ENCODE results near the gene FAM217A.
A peak's percentile ranks its signal among the peaks of the same experiment; 100 is the strongest.

The FAM217A gene

DNA sequence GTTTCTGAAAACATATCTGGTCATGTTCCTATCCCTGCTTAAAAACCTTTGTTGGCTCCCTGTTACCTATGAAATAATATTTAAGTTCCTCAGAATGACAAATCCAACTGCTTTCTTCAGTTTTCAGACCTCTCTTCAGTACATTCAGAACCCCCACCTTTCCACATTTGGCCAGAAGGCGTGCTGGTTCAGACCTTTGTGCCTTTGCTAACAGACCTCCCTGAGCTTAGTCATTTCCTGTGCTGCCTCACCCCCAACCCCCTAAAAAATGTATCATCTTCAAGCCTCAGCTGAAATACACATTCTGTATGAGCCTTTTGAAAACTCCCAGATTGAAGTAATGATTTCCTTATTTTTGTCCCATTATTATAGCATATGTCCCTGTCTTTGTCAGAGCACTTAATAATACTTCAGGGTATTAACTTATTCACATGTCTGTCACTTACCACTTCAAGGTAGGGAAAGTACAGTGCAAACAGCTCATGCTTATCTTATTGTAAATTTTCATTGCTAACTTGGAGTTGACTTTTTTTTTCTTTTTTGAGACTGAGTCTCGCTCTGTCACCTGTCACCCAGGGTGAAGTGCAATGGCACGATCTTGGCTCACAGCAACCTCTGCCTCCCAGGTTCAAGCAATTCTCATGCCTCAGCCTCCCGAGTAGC lies 19.7 kb downstream of the FAM217A start:
- Histone ChIP-seq H3K79me2 (ENCODE audit: low read length) (no peaks in the 10 kb centered on the region), H3K36me3 (replicated peaks; ENCODE audit: low read depth, low read length) (peaks cover 42% of the 10 kb centered on the region), H2AFZ (ENCODE audit: low read depth, low read length) (no peak overlapping the region), H3K4me2 (ENCODE audit: low read length) (no peak overlapping the region), H4K20me1 (ENCODE audit: insufficient read depth, low read length) (no peaks in the 10 kb centered on the region), H3K9ac (ENCODE audit: low read length) (no peak overlapping the region), H3K27me3 (ENCODE audit: low read depth, low read length) (no peaks in the 10 kb centered on the region), H3K4me1 (ENCODE audit: low read length) (no peaks in the 10 kb centered on the region), H3K27ac (ENCODE audit: low read length) (no peak overlapping the region), H3K4me3 (ENCODE audit: low read length) (no peak overlapping the region), H3K9me3 (ENCODE audit: insufficient read depth, low read length) (no peaks in the 10 kb centered on the region)
- TF ChIP-seq EZH2phosphoT487 (IDR thresholded peaks at IDR 0.05; ENCODE audit: low read depth), result no peak
- TF ChIP-seq, protein P1, sequence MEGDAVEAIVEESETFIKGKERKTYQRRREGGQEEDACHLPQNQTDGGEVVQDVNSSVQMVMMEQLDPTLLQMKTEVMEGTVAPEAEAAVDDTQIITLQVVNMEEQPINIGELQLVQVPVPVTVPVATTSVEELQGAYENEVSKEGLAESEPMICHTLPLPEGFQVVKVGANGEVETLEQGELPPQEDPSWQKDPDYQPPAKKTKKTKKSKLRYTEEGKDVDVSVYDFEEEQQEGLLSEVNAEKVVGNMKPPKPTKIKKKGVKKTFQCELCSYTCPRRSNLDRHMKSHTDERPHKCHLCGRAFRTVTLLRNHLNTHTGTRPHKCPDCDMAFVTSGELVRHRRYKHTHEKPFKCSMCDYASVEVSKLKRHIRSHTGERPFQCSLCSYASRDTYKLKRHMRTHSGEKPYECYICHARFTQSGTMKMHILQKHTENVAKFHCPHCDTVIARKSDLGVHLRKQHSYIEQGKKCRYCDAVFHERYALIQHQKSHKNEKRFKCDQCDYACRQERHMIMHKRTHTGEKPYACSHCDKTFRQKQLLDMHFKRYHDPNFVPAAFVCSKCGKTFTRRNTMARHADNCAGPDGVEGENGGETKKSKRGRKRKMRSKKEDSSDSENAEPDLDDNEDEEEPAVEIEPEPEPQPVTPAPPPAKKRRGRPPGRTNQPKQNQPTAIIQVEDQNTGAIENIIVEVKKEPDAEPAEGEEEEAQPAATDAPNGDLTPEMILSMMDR (IDR thresholded peaks at IDR 0.05; ENCODE audit: low read depth, low read length), result no peak

DNA sequence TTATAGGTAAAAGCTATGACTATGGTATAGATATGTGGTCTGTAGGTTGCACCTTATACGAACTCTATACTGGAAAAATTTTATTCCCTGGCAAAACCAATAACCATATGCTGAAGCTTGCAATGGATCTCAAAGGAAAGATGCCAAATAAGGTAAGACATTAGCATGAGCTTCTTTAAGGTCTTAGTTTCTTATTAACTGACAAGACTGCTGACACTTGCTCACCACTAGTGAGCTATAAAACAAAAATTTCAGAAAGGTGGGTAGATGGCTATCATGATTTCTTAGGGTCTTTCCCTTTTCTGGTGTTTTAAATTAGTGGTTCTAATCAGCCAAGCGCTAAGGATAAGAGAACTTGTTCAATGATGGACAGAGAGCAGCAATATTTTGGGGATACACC lies 21.9 kb downstream of the FAM217A start:
- H4K20me1 ChIP-seq (ENCODE audit: insufficient read depth, low read length), result no peaks in the 10 kb centered on the region
- H3K27me3 ChIP-seq (ENCODE audit: low read depth, low read length), result no peaks in the 10 kb centered on the region
- TF ChIP-seq EZH2phosphoT487 (IDR thresholded peaks at IDR 0.05; ENCODE audit: low read depth), result no peak
- TF ChIP-seq, protein P1 (IDR thresholded peaks at IDR 0.05; ENCODE audit: low read depth, low read length), result no peak
- no peaks in the 10 kb centered on the region for H3K4me1 ChIP-seq (ENCODE audit: low read length)
- H3K79me2 ChIP-seq (ENCODE audit: low read length), result no peaks in the 10 kb centered on the region
- H3K27ac ChIP-seq (ENCODE audit: low read length), result no peak overlapping the region
- peaks cover 26% of the 10 kb centered on the region for H3K36me3 ChIP-seq (replicated peaks; ENCODE audit: low read depth, low read length)
- H3K4me3 ChIP-seq (ENCODE audit: low read length), result no peak overlapping the region
- no peak overlapping the region for H3K9ac ChIP-seq (ENCODE audit: low read length)
- no peaks in the 10 kb centered on the region for H3K9me3 ChIP-seq (ENCODE audit: insufficient read depth, low read length)
- no peak overlapping the region for H2AFZ ChIP-seq (ENCODE audit: low read depth, low read length)
- no peak overlapping the region for H3K4me2 ChIP-seq (ENCODE audit: low read length)

DNA sequence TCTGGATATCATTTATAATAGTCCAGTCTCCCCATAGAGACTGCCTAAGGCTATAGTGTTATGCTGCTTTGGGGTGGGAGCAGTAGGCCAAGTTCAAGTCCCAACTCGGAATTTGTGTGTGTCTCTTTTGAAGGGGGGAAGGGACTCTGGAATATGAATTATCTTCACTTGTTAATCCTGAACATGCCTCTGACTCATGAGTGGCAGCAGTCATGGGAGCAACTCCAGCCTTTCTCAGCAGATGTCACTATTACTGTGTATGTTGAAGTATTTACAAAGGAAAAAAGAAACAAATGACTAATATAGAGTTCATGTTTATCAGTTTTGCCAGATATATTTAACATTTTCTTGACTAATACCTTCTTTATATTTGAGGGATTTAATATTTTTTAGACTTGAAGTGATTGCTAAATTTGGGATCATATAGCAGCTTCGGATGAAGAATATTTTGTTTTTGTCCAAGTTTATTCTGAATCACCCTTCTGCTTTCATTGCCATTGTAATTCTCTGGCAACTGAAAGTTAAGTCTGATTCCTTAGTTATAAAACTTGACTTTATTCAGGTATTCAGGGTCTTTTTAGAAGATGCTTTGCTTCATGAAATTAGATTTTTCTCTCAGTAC lies 23.4 kb downstream of the FAM217A start:
- H3K4me2 ChIP-seq (ENCODE audit: low read length), result no peak overlapping the region
- no peaks in the 10 kb centered on the region for H4K20me1 ChIP-seq (ENCODE audit: insufficient read depth, low read length)
- no peak overlapping the region for H3K9ac ChIP-seq (ENCODE audit: low read length)
- H2AFZ ChIP-seq (ENCODE audit: low read depth, low read length), result no peak overlapping the region
- H3K27ac ChIP-seq (ENCODE audit: low read length), result no peak overlapping the region
- no peaks in the 10 kb centered on the region for H3K4me1 ChIP-seq (ENCODE audit: low read length)
- H3K36me3 ChIP-seq (replicated peaks; ENCODE audit: low read depth, low read length), result peaks cover 20% of the 10 kb centered on the region
- H3K27me3 ChIP-seq (ENCODE audit: low read depth, low read length), result no peaks in the 10 kb centered on the region
- H3K79me2 ChIP-seq (ENCODE audit: low read length), result no peaks in the 10 kb centered on the region
- no peaks in the 10 kb centered on the region for H3K9me3 ChIP-seq (ENCODE audit: insufficient read depth, low read length)
- H3K4me3 ChIP-seq (ENCODE audit: low read length), result no peak overlapping the region
- TF ChIP-seq EZH2phosphoT487 (IDR thresholded peaks at IDR 0.05; ENCODE audit: low read depth), result no peak
- TF ChIP-seq, protein P1 (IDR thresholded peaks at IDR 0.05; ENCODE audit: low read depth, low read length), result peak; percentile 29; the same call in 1 of the 2 replicates

DNA sequence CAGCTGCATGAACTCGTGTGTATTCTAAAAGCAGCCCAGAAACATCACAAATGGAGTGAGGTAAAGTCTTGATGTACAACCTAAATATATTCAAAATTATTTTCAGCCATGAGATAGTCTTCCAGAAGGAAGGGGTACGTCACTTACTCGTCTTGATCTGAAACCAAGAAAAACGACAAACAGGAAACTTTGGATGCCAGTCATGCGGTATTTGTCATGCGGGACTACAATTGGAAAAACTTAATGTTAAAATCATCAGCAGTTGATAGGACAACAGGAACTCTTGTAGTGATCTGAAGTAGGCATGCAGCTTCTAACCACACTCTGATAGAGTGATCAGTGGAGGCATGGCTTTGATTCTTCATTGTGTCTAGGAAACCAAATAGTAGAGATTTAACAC lies 29.7 kb downstream of the FAM217A start:
- no peaks in the 10 kb centered on the region for H3K9me3 ChIP-seq (ENCODE audit: insufficient read depth, low read length)
- H3K79me2 ChIP-seq (ENCODE audit: low read length), result 0 out of 2 replicates have a peak, but pooled peaks cover 4% of the 10 kb centered on the region
- H3K9ac ChIP-seq (ENCODE audit: low read length), result no peak overlapping the region
- no peak overlapping the region for H3K4me2 ChIP-seq (ENCODE audit: low read length)
- TF ChIP-seq, protein P1 (IDR thresholded peaks at IDR 0.05; ENCODE audit: low read depth, low read length), result no peak
- no peak for TF ChIP-seq EZH2phosphoT487 (IDR thresholded peaks at IDR 0.05; ENCODE audit: low read depth)
- no peaks in the 10 kb centered on the region for H4K20me1 ChIP-seq (ENCODE audit: insufficient read depth, low read length)
- H3K36me3 ChIP-seq (replicated peaks; ENCODE audit: low read depth, low read length), result peaks cover 34% of the 10 kb centered on the region
- no peaks in the 10 kb centered on the region for H3K27me3 ChIP-seq (ENCODE audit: low read depth, low read length)
- no peaks in the 10 kb centered on the region for H3K4me1 ChIP-seq (ENCODE audit: low read length)
- H3K4me3 ChIP-seq (ENCODE audit: low read length), result no peak overlapping the region
- H2AFZ ChIP-seq (ENCODE audit: low read depth, low read length), result no peak overlapping the region
- no peak overlapping the region for H3K27ac ChIP-seq (ENCODE audit: low read length)

All from OCI-LY3 (cell line).